Neural progenitor cell (in vitro differentiated cells): Measurements from ENCODE around the gene MBP. TPM values are rescaled to one million over a fixed set of nuclear protein-coding genes. Genes with fewer than 3 reads are reported as not detected.

Experiments
- DNase-seq: peaks from one replicate; pipeline ENCODE4 v3.0.0-alpha.2; 2016; ENCODE audit warnings: low spot score
- H2AFZ ChIP-seq: fragments of 200-600 bp; sonication (generic); replicated peaks from 2 replicates; pipeline ENCODE4 v1.6.1; 2016; ENCODE audit warnings: antibody characterized with exemption
- H3F3A ChIP-seq: fragments of 200-600 bp; sonication (generic); 2 replicates; pipeline ENCODE4 v1.6.1; 2016; ENCODE audit warnings: antibody characterized with exemption, low read depth
- H3K27ac ChIP-seq: fragments of 200-600 bp; sonication (generic); 2 replicates; pipeline ENCODE4 v1.5.1; 2016; ENCODE audit warnings: mild to moderate bottlenecking
- H3K27me3 ChIP-seq: fragments of 200-600 bp; sonication (generic); 2 replicates; pipeline ENCODE4 v1.6.1; 2016; ENCODE audit warnings: mild to moderate bottlenecking, moderate library complexity
- H3K36me3 ChIP-seq: fragments of 200-600 bp; sonication (generic); 2 replicates; pipeline ENCODE4 v1.5.1; 2016
- H3K4me1 ChIP-seq: fragments of 200-600 bp; sonication (generic); 2 replicates; pipeline ENCODE4 v1.6.1; 2016; ENCODE audit warnings: mixed run types
- H3K4me2 ChIP-seq: fragments of 200-600 bp; sonication (generic); 2 replicates; pipeline ENCODE4 v1.6.1; 2016
- H3K4me3 ChIP-seq: fragments of 200-600 bp; sonication (generic); 2 replicates; pipeline ENCODE4 v1.5.1; 2016
- H3K79me2 ChIP-seq: fragments of 200-600 bp; sonication (generic); 2 replicates; pipeline ENCODE4 v1.6.1; 2016; ENCODE audit warnings: low read depth
- H3K9ac ChIP-seq: fragments of 200-600 bp; sonication (generic); 2 replicates; pipeline ENCODE4 v1.6.1; 2016
- H3K9me3 ChIP-seq: fragments of 200-600 bp; sonication (generic); 2 replicates; pipeline ENCODE4 v1.5.1; 2016; ENCODE audit warnings: low read depth
- H4K20me1 ChIP-seq: fragments of 200-600 bp; sonication (generic); 2 replicates; pipeline ENCODE4 v1.6.1; 2016; ENCODE audit warnings: low read depth
- H3K27ac Mint-ChIP-seq: 3 replicates; pipeline ENCODE4 v1.8.0; 2021; ENCODE audit warnings: mixed read lengths
- H3K27me3 Mint-ChIP-seq: 2 replicates; pipeline ENCODE4 v1.8.0; 2022; ENCODE audit warnings: low read depth, mild to moderate bottlenecking, inconsistent platforms, moderate library complexity, mixed read lengths; ENCODE audit not compliant: insufficient read depth
- H3K36me3 Mint-ChIP-seq: 3 replicates; pipeline ENCODE4 v1.8.0; 2021; ENCODE audit warnings: mixed read lengths
- H3K4me1 Mint-ChIP-seq: 3 replicates; pipeline ENCODE4 v1.8.0; 2021; ENCODE audit warnings: mixed read lengths
- H3K4me3 Mint-ChIP-seq: 3 replicates; pipeline ENCODE4 v1.8.0; 2021; ENCODE audit warnings: mild to moderate bottlenecking, moderate library complexity, mixed read lengths
- H3K9me3 Mint-ChIP-seq: 3 replicates; pipeline ENCODE4 v1.8.0; 2020; ENCODE audit warnings: mixed read lengths
- EZH2 ChIP-seq: fragments of 200-600 bp; sonication (generic); IDR thresholded peaks from 2 replicates; pipeline ENCODE4 v1.6.1; 2017; ENCODE audit warnings: antibody characterized with exemption, mild to moderate bottlenecking, moderate library complexity
- EZH2phosphoT487 ChIP-seq: fragments of 200-600 bp; sonication (generic); IDR thresholded peaks from 2 replicates; pipeline ENCODE4 v1.6.1; 2017; ENCODE audit warnings: antibody characterized with exemption
- total RNA-seq: library from RNA; depleted of rRNA; stranded (reverse); fragments of >200 nt; gene quantifications from 2 replicates; pipeline ENCODE4 v1.2.3, GENCODE V29; 2015; ENCODE audit warnings: low replicate concordance
- TF ChIP-seq, protein P1 (sequence below): fragments of 200-600 bp; sonication (generic); IDR thresholded peaks from 2 replicates; pipeline ENCODE4 v1.5.1; 2017; ENCODE audit warnings: antibody characterized with exemption, mild to moderate bottlenecking

Gene MBP
- total RNA-seq, 1 donor from 2014 or later, result 0.64 TPM

DNA sequence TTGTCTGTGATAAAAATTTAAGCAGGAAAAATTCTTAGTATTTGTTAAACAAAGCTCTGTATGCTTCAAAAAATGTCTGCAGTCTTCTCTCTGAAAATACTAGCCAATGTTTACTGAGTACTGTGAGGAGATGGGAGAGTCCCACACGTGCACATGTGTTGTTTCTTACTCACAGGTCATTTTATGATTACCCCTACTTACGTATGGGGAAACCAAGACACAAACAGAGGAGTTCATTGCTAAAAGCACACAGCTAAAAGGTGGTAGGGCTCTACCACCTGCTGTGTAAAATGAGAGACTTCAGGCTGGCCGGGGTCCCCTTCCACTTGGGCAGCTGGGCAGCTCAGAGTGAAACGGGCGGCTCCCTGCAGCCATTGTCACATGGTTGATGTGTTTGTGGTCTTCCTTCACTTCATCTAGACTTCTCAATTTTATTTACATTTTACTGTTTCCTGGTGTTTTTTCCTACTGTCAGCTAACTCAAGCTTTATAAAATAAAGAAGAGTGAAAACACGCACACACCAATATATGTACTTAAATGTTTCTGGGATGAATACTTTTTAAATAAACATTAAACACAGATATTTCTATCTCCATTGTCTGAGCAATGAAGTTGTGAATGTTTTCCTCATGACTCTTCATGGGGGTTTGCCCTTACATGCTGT lies 71.2 kb downstream of the MBP start:
- peaks cover 14% of the 10 kb centered on the region for H3K4me1 Mint-ChIP-seq
- no peaks in the 10 kb centered on the region for H3K9me3 ChIP-seq
- H3K9me3 Mint-ChIP-seq, result no peaks in the 10 kb centered on the region
- peaks cover 4% of the 10 kb centered on the region for H3F3A ChIP-seq
- peaks cover 6% of the 10 kb centered on the region for H3K4me1 ChIP-seq
- H3K4me3 Mint-ChIP-seq, result no peak overlapping the region
- H3K27ac ChIP-seq, result no peak overlapping the region
- no peak overlapping the region for H3K4me3 ChIP-seq
- H3K27ac Mint-ChIP-seq, result no peak overlapping the region
- no peaks in the 10 kb centered on the region for H3K36me3 Mint-ChIP-seq
- no peak for TF ChIP-seq EZH2phosphoT487
- no peak for TF ChIP-seq EZH2
- TF ChIP-seq, protein P1, sequence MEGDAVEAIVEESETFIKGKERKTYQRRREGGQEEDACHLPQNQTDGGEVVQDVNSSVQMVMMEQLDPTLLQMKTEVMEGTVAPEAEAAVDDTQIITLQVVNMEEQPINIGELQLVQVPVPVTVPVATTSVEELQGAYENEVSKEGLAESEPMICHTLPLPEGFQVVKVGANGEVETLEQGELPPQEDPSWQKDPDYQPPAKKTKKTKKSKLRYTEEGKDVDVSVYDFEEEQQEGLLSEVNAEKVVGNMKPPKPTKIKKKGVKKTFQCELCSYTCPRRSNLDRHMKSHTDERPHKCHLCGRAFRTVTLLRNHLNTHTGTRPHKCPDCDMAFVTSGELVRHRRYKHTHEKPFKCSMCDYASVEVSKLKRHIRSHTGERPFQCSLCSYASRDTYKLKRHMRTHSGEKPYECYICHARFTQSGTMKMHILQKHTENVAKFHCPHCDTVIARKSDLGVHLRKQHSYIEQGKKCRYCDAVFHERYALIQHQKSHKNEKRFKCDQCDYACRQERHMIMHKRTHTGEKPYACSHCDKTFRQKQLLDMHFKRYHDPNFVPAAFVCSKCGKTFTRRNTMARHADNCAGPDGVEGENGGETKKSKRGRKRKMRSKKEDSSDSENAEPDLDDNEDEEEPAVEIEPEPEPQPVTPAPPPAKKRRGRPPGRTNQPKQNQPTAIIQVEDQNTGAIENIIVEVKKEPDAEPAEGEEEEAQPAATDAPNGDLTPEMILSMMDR, result no peak
- H3K27me3 ChIP-seq, result peaks cover 19% of the 10 kb centered on the region
- H2AFZ ChIP-seq, result no peak overlapping the region
- H3K27me3 Mint-ChIP-seq, result no peaks in the 10 kb centered on the region
- H3K36me3 ChIP-seq, result no peaks in the 10 kb centered on the region
- no peaks in the 10 kb centered on the region for H4K20me1 ChIP-seq
- no peak overlapping the region for H3K4me2 ChIP-seq
- no peaks in the 10 kb centered on the region for H3K79me2 ChIP-seq
- H3K9ac ChIP-seq, result no peak overlapping the region
- no peak for DNase-seq

DNA sequence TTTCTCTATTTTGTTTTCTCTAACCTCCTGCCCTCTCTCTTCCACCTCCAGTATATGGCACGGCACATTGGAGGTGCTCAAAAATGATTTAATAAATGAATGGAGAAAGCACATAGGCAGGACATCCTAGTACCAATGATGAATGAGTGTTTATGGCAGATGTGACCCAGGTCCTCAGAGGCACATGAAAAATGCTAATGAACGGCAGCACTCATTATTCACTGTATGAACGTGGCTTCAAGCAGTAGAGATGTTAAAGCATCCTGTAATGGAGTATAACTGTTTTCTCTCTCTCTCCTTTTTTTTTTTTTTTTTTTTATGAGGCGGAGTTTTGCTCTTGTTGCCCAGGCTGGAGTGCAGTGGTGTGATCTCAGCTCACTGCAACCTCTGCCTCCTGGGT lies 72.4 kb downstream of the MBP start:
- H3K4me1 ChIP-seq, result peaks cover 17% of the 10 kb centered on the region
- no peak overlapping the region for H3K4me3 Mint-ChIP-seq
- H3K36me3 Mint-ChIP-seq, result no peaks in the 10 kb centered on the region
- no peak overlapping the region for H3K9ac ChIP-seq
- no peaks in the 10 kb centered on the region for H3K9me3 Mint-ChIP-seq
- no peak overlapping the region for H3K4me3 ChIP-seq
- peaks cover 32% of the 10 kb centered on the region for H3K27me3 ChIP-seq
- H3F3A ChIP-seq, result peaks cover 15% of the 10 kb centered on the region
- no peak overlapping the region for H3K4me2 ChIP-seq
- H3K79me2 ChIP-seq, result no peaks in the 10 kb centered on the region
- no peak for DNase-seq
- peaks cover 27% of the 10 kb centered on the region for H3K4me1 Mint-ChIP-seq
- H4K20me1 ChIP-seq, result no peaks in the 10 kb centered on the region
- H3K27me3 Mint-ChIP-seq, result peaks cover 3% of the 10 kb centered on the region
- H3K27ac ChIP-seq, result no peak overlapping the region
- H3K9me3 ChIP-seq, result no peaks in the 10 kb centered on the region
- H3K36me3 ChIP-seq, result no peaks in the 10 kb centered on the region
- no peak overlapping the region for H2AFZ ChIP-seq
- no peak for TF ChIP-seq EZH2
- TF ChIP-seq, protein P1, result no peak
- TF ChIP-seq EZH2phosphoT487, result no peak
- no peak overlapping the region for H3K27ac Mint-ChIP-seq

DNA sequence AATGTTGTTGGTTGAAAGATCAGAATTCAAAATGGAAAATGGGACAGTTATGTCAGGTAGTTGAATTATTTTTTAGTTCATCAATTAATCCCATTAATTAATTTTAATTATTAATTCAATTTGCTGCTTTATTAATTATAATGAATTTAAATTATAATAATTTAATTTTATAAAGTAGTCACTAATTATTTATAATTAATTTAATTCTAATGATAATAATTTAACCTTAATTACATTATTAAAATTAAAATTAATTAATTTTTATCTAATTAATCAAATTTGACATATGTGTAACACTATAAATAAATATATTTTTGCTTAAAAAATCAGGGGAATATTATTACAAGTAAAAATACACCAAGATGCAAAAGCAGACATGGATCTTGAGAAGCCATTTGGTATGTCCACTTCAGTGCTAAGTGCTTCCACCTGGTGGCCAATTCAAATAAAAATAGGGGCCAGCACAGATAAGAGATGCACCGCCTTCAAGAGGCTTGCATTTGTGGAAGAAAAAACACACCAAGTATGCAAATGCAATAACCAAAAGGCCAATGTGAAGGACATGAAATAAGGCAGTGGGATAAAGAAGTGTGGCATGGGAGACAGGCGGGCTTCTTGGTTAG lies 73.2 kb downstream of the MBP start:
- Histone ChIP-seq H2AFZ (no peak overlapping the region), H3K9ac (no peak overlapping the region), H3K27ac (no peak overlapping the region), H3K4me3 (no peak overlapping the region), H3K79me2 (no peaks in the 10 kb centered on the region), H3K36me3 (no peaks in the 10 kb centered on the region), H3K4me1 (peaks cover 17% of the 10 kb centered on the region), H3K27me3 (peaks cover 36% of the 10 kb centered on the region), H3F3A (peaks cover 15% of the 10 kb centered on the region), H4K20me1 (no peaks in the 10 kb centered on the region), H3K4me2 (no peak overlapping the region), H3K9me3 (no peaks in the 10 kb centered on the region)
- peaks cover 34% of the 10 kb centered on the region for H3K4me1 Mint-ChIP-seq
- peak; percentile 69 for DNase-seq
- no peak overlapping the region for H3K4me3 Mint-ChIP-seq
- peaks cover 5% of the 10 kb centered on the region for H3K27me3 Mint-ChIP-seq
- no peaks in the 10 kb centered on the region for H3K9me3 Mint-ChIP-seq
- no peaks in the 10 kb centered on the region for H3K36me3 Mint-ChIP-seq
- no peak for TF ChIP-seq EZH2
- TF ChIP-seq, protein P1, result peak; percentile 76
- TF ChIP-seq EZH2phosphoT487, result no peak
- no peak overlapping the region for H3K27ac Mint-ChIP-seq
